22Rv1 (cell line): ENCODE data around the gene SCN5A.

Experiments
- H3K27ac ChIP-seq: fragments of 450-650 bp; 2 replicates; pipeline ENCODE4 v1.5.1; 2017
- ZFX ChIP-seq: fragments of 450-650 bp; IDR thresholded peaks from 2 replicates; pipeline ENCODE4 v1.6.1; 2017; ENCODE audit warnings: antibody characterized with exemption, borderline replicate concordance
- TF ChIP-seq, protein P1 (sequence below): fragments of 450-650 bp; IDR thresholded peaks from 2 replicates; pipeline ENCODE4 v1.5.1; 2017; ENCODE audit warnings: mild to moderate bottlenecking

The SCN5A gene

DNA sequence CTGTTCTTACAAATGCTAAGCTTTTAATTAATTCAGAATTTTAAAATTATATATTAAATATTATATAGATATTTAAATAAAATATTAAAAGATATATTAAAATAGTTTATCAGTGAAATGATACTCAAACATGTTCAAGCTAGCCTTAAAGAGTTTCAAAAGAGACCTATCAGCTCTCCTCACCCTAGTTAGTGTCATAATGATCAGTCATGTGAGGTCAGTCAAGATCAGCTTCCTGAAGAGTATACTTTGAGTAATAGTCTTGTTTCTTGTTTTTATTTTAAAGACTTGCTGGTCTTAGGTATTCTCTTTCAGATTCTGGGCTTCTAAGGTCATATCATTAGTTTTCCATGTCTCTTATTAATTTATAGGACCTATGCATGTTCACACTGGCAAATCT is 138.9 kb downstream of the SCN5A start:
- TF ChIP-seq, protein P1, sequence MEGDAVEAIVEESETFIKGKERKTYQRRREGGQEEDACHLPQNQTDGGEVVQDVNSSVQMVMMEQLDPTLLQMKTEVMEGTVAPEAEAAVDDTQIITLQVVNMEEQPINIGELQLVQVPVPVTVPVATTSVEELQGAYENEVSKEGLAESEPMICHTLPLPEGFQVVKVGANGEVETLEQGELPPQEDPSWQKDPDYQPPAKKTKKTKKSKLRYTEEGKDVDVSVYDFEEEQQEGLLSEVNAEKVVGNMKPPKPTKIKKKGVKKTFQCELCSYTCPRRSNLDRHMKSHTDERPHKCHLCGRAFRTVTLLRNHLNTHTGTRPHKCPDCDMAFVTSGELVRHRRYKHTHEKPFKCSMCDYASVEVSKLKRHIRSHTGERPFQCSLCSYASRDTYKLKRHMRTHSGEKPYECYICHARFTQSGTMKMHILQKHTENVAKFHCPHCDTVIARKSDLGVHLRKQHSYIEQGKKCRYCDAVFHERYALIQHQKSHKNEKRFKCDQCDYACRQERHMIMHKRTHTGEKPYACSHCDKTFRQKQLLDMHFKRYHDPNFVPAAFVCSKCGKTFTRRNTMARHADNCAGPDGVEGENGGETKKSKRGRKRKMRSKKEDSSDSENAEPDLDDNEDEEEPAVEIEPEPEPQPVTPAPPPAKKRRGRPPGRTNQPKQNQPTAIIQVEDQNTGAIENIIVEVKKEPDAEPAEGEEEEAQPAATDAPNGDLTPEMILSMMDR: no peak
- no peak for TF ChIP-seq ZFX
- H3K27ac ChIP-seq: no peak overlapping the region

DNA sequence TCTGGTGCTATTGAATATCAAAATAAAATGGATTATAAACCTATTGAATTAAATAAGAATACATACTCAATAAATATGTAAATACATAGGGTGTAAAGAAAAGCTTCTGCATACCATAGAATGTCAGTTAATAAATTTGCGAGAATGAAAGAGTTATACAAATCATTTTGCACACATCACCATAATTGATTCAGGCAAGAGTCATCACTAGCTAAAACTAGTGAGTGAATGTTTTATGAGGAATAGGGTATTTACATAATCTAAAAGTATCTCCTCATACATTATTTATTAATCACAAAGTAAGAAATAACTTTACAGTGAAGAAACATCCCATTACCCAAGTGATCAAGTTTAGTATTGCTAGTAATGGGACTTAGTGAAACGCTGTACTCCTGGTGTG is 139.8 kb downstream of the SCN5A start:
- H3K27ac ChIP-seq: no peak overlapping the region
- TF ChIP-seq, protein P1: no peak
- TF ChIP-seq ZFX: no peak

DNA sequence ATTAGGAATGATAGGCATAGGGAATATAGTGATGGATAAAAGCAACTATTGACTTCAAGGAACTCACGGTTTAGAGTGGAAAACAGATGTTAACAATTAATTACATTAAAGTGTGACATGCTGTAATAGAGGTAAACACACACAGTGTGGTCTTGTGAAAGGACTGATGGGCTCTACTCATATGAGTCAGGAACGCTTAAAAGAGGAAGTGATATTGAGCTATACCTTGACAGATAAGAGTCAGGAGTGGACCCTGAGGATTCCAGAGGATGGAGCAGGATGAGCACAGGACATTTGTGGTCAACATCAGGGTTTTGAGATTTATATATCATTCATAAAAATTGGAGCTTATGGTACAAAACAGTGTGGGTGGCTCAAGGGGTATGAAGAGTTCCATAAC is 142.4 kb downstream of the SCN5A start:
- TF ChIP-seq, protein P1: no peak
- no peak for TF ChIP-seq ZFX
- H3K27ac ChIP-seq: no peak overlapping the region

DNA sequence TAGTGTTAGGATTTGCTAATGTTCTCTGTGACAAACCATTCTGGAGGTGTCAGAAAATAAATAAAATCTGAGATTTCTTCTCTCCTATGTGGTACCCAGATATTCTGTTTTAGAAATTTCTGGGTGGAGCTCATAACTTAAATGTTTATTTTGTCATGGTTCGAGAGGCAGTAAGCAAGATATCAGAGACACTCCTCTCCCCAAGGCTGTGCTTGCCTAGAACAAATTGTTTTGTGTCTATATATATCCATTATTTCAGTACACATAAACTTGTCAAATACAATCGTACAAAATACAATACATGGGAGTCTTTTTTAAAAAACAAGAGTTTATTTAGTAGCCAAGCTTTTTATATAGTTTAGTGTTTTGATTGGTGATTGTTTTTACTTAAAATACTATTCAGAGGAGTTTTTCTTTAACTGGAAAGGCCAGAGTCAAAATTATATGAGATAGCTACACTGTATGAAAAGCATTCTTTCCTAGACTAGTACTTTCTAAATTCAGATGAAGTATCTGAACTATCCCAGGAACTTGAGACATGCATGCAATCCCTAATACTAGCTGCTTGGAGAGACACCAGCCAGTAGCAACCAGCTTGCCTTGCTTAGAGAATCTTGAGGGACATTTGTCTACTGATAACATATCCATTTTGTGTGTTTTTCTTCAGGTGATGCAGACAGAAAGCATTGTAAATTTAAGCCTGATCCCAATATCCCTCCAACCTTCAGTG is 148.6 kb downstream of the SCN5A start:
- no peak for TF ChIP-seq ZFX
- TF ChIP-seq, protein P1: no peak
- H3K27ac ChIP-seq: no peak overlapping the region
